ENCODE results near the gene XAF1. TPM values are rescaled to one million over a fixed set of nuclear protein-coding genes. Genes with fewer than 3 reads are reported as not detected.
"Not testable (repeated sequence)": the region's sequence is repeated elsewhere in the genome, so short reads cannot be mapped to it uniquely, and the experiment has no call there.

Gene XAF1
- total RNA-seq, 4 donors from 2014 or later, result 25.2 to 50.3 (median 45.6) TPM

DNA sequence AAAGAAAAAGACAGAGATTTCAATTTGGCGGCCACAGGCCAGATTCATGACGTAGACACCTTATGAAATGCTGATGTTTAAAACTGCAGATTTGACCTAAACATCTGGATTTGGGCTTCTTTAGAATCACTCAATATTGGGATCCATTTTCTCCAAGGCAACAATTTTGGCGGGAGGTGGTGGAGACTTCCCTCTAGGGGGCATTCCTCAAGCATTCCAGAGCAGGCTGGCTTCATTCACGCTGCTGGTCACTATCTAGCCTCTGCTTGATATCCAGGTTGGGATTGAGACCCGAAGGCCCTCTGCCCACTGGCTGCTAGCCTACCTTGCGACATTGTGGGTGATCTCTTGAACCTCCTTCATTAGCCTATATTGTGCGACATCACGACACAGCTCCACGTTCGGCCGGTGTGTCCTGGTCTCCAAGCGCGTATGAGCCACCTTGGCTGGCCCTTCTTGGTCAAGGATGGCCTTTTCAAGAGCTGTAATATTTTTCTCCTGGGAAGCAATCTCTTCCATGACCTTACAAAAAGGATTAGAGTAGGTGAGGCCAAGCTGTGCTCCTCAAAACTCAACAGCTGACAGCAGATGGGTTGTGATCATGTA, 44.7 kb downstream of the XAF1 start:
- 85 to 91% methylated on average over 13 of the region's 13 CpGs for WGBS, 2 donors

DNA sequence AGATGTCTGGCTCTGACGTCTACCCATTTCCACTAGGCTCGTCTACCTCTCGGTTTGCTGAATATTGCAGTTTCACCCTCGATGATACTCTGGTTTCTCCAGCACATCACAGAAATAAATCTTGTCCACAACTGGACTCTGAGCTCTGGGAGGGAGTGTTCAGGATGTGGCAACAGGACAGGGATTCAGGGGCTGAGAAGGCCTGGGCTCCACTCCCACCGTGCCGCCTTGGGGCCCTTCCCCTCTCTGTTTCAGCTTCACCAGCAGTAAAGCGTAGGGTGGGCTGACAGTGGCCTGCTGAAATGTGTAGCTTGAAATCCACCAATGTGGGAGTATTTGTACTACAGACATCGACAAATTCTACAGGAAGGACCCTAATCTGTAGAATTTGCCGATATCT, 55.7 kb downstream of the XAF1 start:
- WGBS, 2 donors, result 83 to 91% methylated on average over 9 of the region's 9 CpGs
- no peak overlapping the region for H3K4me3 ChIP-seq
- no peak overlapping the region for H3K27ac ChIP-seq
- DNase-seq (ENCODE audit: low spot score in 2 of 2), result no peak
- H3K27me3 ChIP-seq, result no peaks in the 10 kb centered on the region
- peaks cover 0 to 24% (median 0%) of the 10 kb centered on the region in 4 donors for H3K9me3 ChIP-seq
- H3K36me3 ChIP-seq, result no peaks in the 10 kb centered on the region
- no peaks in the 10 kb centered on the region for H3K4me1 ChIP-seq
- TF ChIP-seq POLR2A (IDR thresholded peaks at IDR 0.05) (no peak), CTCF (IDR thresholded peaks at IDR 0.05) (no peak), EP300 (IDR thresholded peaks at IDR 0.05) (no peak)

More for the DNA sequence above, 44.7 kb downstream of the XAF1 start:
- H3K9me3 ChIP-seq, result no peaks in the 10 kb centered on the region
- TF ChIP-seq CTCF (IDR thresholded peaks at IDR 0.05) (no peak), POLR2A (IDR thresholded peaks at IDR 0.05) (no peak), EP300 (IDR thresholded peaks at IDR 0.05) (no peak)
- H3K36me3 ChIP-seq, result no peaks in the 10 kb centered on the region
- H3K4me1 ChIP-seq, result no peaks in the 10 kb centered on the region
- H3K27ac ChIP-seq, result no peak overlapping the region
- DNase-seq (ENCODE audit: low spot score in 2 of 2), result no peak
- H3K4me3 ChIP-seq, result no peak overlapping the region
- no peaks in the 10 kb centered on the region for H3K27me3 ChIP-seq

- H3K27ac ChIP-seq, result no peak overlapping the region
- no peaks in the 10 kb centered on the region for H3K4me1 ChIP-seq
- 66 to 70% methylated on average over 9 of the region's 9 CpGs for WGBS, 2 donors
- H3K27me3 ChIP-seq, result no peaks in the 10 kb centered on the region
- DNase-seq (ENCODE audit: low spot score in 2 of 2), result no peak
- TF ChIP-seq CTCF (IDR thresholded peaks at IDR 0.05) (no peak), EP300 (IDR thresholded peaks at IDR 0.05) (no peak), POLR2A (IDR thresholded peaks at IDR 0.05) (no peak)
- no peak overlapping the region for H3K4me3 ChIP-seq
- no peaks in the 10 kb centered on the region for H3K36me3 ChIP-seq
- H3K9me3 ChIP-seq, result peaks cover 0 to 24% (median 0%) of the 10 kb centered on the region in 4 donors
These were observed 56.4 kb downstream of the XAF1 start for GRCh38 chr17:6812295-6812694.

GRCh38 chr17:6815775-6816174, 59.9 kb downstream of the XAF1 start:
- no peaks in the 10 kb centered on the region for H3K4me1 ChIP-seq
- peaks cover 0 to 15% (median 0%) of the 10 kb centered on the region in 4 donors for H3K9me3 ChIP-seq
- no peak for TF ChIP-seq EP300 (IDR thresholded peaks at IDR 0.05)
- TF ChIP-seq POLR2A (IDR thresholded peaks at IDR 0.05), result no peak
- TF ChIP-seq CTCF (IDR thresholded peaks at IDR 0.05), result no peak
- H3K36me3 ChIP-seq, result no peaks in the 10 kb centered on the region
- no peak for DNase-seq (ENCODE audit: low spot score in 2 of 2)
- no peaks in the 10 kb centered on the region for H3K27me3 ChIP-seq
- no peak overlapping the region for H3K27ac ChIP-seq
- H3K4me3 ChIP-seq, result no peak overlapping the region
- WGBS, 2 donors, result 85 to 88% methylated on average over 10 of the region's 10 CpGs

- not testable (repeated sequence) for H3K27me3 ChIP-seq; H3K4me3 ChIP-seq; H3K27ac ChIP-seq; H3K36me3 ChIP-seq; H3K4me1 ChIP-seq; DNase-seq (ENCODE audit: low spot score in 2 of 2)
- H3K9me3 ChIP-seq, result peaks cover 0 to 16% (median 0%) of the 10 kb centered on the region in 4 donors
- 80 to 84% methylated on average over 3 of the region's 3 CpGs for WGBS, 2 donors
These were observed 60.5 kb downstream of the XAF1 start for GRCh38 chr17:6816368-6816767.

All from tibial nerve (tissue), 4 donors.